NCI-H1436 treated with DMSO at 0.1 percent for 48 hours (cell line): ENCODE data around the gene UBE2E1.

ENCODE experiments used
- DNase-seq: peaks from one replicate; lab custom pipeline; 2025; lab: John Stamatoyannopoulos, UW

UBE2E1 gene

DNA sequence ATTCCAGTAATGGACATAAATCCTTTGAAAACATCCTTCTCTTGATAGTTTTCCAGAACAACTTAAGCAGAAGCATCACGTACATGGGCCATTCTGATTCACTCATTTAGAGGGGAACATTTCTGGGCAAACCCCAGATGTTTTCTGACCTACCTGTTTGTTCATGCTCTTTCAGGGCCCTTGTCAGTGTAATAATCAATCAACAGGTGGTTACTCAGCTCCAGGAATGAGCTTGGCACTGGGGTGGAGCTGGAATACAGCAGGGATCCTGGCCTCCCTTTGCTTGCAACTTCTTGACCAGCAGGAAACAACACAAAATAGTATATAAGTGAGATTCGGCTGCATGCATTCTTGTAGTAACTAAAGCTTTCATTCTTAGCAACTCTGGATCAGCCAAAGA lies 9.2 kb upstream of the UBE2E1 start:
- no peak for DNase-seq

DNA sequence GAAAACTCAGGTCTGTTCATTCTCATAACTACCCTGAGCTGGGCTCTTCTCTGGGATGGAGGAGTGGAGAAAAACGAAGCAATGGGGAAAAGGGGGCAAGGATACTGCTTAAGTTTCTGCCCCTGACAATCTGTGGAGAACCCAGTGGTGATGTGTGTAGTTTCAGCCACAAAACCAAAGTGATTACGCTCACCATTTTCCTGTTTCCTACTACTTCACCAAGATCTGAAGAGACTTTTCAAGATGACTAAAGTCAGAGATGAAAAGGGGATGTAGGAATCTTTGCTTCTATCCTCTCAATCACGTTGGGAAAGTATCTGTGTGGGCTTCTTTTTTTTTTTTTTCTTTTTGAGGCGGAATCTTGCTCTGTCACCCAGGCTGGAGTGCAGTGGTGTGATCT lies 8.3 kb upstream of the UBE2E1 start:
- no peak for DNase-seq

DNA sequence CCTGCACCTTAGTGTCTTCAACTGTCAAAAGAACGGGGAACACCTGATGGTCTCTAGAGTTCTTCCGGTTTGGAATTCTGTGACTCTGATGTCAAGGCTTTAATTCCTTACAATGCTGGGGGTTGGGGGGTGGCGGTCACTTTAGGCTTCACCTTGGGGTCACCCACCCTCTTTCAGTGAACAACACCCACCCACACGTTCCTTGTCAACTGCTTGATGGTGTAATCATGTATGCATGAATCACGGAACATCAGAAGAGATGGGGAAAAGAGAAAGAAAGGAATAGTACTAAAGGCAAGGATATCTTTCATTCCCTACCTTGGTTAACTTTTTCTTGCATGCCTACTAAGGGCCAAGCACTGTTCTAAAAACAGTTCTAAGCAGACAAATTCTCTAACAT lies 7.3 kb upstream of the UBE2E1 start:
- DNase-seq, result no peak

DNA sequence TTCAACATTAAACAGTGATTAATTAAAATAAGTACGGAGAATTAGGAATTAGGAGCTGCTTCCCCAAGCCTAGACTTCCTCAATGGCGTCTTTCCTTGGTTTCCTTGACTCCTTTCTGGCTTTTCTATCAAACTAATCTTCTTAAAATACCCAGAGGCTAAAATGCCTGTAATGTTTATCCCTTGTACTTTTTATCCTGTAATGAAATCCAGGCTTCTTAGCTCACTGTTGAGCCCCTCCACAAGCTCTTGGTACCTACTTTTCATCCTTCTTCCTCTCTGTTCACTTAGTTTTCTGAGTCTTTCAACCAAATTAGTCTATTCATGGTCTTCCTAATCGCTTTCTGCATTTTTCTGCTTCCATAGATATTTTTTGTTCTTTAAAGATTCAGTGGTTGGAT lies 6.9 kb upstream of the UBE2E1 start:
- no peak for DNase-seq

DNA sequence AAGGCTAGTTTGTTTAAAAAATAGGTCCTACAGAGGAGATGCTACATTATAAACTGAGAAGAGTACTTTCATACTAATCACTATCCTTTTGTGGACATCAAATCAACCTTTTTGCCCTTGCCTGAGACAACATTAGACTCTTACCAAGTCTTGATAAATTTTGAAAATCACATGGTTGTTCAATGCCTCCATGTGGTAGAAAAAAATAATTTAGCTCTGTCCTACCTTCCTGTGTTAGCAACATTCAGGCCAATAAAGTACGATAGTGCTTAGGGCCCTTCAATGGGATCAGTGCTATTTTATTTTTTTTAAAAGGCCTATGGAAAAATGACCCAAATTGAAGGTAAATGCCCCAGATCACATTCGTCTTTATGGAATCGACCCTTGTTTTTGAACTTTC lies 5.0 kb upstream of the UBE2E1 start:
- no peak for DNase-seq

DNA sequence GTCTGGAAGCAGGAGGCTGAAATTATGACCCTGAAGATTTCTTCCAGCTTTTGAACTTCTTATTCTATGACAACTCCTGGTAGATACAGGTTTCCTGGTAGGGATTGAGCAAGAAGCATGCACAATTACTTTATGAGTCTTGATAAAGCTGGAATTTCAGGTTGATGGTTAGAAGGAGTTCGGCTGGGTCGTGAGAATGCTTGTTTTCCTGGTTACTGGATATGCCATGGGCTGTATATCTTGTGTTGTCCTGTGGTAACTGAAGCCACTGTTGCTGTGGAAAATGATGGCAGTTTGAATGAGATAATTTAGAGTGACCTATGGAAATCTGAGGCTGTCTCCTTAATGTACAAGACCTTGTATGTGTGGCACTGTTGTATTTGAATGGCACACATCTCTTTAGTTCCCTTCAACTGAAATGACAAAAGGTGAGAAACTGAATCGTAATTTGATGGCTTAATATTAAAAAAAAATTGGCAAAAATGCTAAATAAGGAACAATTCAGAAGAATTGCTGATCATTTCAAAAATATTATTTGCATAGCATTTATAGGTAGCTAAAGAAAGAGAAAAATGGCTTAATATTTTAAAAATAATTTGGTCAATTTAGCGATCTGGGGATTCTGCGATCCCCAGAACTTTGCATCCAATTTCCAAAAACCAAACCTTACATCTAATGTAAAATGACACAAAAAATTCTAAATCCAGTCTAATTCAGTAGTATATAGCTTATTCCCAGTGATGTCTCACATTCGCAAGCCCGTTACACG lies 1.1 kb upstream of the UBE2E1 start:
- DNase-seq, result no peak

DNA sequence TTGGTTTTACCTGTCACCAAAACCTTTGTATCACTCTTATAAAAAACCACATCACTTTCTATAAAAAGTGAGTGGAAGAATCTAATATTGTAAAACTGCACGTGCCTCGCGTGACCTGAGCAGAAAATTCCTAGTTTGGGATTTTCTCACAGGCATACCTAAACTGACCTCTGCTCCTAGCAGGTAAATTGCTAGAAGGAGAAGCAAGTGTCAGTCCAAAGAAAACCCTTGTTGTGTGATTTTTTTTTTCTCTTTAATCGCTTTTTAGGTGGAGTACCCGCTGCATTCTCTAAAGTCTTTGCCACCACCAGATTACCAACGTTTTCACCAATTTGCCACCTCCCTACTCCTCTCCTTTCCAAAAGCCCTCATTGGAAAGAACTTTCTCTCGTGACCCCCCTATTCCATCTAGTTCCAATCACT lies 534 bp upstream of the UBE2E1 start:
- DNase-seq, result no peak

DNA sequence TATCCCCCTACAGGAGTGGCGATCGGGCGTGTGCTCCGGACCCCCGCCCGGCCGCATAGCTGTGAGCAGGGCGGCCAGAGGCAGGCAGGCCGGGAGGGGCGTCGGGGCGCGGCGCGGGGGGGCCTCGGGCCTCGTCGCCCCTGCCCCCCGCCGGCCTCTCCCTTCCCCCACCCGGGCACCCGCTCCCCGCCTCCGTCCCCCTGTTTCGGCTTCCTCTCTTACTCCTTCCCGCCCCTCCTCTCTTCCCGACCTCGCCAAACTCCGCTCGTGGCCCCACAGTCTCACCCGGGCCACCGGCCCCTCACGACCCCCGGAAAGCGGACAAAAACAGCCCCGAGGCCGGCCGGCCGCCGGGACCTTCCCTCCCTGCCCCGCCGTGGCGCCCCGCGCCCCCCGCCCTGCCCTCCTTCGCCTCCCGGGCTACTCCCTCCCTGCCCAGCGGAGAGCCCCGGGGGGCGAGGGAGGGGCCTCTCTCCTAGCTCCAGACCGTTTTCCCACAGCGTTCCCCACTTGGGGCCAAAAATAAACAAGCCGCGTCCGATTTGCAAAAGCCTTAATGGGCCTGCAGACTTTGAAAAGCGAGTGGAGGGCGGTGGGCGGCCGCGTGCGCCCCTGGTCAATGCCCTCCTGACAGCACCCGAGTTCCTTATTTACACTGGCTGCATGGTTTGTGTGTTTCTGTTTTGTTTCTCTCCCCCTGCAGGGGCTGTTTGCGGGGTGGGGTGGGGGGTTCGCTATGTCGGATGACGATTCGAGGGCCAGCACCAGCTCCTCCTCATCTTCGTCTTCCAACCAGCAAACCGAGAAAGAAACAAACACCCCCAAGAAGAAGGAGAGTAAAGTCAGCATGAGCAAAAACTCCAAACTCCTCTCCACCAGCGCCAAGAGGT lies 1.0 kb downstream of the UBE2E1 start:
- DNase-seq, result no peak

DNA sequence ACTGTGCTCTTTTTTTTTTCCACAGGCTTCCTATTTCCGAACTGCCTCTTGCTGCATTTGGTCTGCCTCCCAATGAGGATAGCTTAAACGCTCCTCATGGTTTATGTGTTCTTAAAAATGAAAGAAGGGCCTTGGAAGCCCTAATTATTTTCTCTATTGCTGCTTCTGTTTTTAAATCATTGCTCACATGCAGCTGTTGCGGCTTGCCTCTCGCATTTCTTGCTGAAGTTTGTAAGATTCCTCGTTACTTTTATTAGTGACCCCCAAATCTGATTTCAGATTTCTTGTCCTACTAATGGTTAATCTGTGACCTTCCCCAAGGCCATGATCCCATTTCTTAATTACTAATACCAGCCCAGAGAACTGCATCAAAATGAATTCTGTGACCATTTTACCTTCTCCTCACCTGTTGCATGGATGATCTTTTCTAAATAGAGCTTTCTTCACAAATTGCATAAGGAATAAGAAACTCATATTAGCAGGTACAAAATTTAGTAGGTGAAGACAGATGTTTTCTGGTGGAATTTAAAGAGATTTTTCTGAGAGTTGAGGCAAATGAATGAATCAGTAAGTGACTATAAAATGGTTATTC lies 1.8 kb downstream of the UBE2E1 start:
- DNase-seq, result no peak

DNA sequence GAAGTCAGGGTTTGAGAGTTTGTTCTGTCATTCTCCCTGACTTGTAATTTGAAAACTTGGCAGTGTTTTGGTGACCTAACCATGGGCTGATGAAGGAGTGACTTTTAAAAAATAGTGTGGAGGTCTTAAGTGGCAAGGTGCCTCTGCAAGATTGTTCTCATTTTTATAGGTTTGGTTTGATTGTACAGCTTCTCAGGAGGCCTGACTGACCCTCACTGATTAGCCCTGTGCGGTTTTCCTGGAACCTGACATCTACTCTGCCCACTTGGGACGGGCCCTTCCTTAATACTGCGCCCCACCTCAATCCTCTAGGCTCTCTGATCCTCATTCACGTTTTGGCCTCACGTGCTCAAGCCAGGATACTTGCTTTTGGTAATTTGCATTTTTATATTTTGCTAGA lies 2.8 kb downstream of the UBE2E1 start:
- DNase-seq, result no peak

DNA sequence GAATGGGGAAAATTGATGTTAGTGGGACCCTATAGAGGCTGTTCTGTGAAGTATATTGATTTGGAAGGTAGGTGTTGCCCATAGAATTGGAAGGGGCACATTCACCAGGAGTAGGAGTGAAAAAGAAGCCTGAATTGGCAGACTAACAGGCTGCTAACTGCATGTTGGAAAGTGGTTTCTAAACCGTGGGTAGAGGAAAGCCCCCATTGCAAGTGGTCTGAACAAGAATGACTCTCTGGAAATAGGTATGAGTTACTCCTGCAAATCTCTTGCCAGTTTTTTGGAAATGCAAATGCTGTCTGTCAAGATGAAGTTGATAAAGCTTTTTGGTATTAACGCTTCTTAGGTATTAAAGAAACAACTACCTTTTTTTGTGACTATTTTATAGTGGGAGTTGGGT lies 3.5 kb downstream of the UBE2E1 start:
- DNase-seq, result no peak

DNA sequence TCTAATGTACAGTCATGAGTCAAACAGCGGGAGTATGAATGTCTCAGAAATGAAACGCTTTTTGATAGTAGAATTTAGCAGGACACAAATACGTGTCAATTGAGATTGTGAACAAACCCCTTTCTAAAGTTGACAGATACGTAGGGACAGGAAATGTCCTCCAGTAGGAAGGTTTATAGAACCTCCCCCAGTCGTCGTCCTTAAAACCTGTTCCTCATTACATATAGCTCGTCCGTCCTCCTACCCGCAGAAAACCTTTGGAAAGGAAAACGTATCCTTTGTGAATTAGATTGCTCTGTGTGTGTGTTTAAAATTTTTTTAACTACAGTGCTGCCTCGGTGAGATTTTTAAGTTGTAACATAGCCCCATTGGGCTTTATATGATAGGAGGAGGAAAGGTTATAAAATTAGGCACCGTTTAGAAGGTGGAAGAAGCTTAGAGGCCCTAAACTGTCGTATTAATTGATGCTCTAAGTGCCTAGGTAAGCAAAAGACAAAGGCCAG lies 4.1 kb downstream of the UBE2E1 start:
- no peak for DNase-seq

DNA sequence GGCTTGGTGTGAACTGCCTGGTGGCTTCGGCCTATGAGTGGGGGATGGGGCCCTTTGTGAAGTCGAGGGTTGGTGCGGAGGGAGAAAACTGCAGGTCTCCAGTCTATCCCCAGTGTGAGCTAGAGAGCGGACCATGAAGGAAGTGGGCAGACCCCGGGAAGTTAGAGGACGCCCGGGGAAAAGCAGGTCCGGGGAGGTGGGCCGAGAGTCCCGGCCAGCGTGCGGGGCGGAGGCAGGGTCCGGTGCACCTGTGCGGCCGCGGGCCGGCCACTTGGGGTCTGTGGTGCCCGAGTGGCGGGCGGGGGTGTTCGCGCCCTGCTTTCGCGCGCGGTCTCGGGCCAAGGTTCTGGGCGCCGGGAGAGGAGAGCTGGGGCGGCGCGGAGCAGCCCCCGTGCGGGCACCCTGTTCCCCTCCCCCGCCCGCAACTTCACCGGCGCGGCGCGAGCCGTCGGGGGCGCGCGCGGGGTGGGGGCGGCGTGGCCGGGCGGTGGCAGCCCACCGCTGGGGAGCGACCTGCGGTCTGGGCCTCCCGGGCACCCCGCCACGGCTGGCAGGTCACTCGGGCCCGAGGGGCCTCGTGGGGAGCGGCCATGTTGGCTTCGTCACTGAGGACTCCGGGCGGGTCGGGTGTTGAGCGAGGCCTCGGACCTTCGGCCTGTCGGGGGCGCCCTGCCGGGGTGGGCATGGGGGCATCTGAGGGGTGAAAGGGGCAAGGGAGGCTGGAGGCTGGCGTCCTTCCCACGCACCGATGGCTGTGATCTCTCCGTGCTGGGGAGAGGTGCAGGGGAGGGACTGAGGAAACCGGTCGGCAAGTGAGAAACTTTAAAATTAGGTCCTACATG lies 4.8 kb downstream of the UBE2E1 start:
- DNase-seq, result no peak

DNA sequence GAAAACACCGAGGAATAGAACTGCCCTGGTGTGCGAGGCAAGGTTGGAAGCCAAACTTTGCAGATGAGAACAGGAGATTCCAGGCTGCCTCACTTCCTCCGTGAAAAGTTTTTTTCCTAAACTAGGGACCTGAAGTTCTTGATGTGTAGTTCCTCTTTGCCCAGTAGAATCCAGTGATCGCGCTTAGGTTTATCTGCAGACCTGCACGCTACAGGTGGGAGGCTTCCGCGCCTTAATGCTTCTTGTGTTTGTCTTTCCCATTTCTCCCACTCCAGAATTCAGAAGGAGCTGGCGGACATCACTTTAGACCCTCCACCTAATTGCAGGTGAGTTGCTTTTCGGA lies 5.4 kb downstream of the UBE2E1 start:
- no peak for DNase-seq

DNA sequence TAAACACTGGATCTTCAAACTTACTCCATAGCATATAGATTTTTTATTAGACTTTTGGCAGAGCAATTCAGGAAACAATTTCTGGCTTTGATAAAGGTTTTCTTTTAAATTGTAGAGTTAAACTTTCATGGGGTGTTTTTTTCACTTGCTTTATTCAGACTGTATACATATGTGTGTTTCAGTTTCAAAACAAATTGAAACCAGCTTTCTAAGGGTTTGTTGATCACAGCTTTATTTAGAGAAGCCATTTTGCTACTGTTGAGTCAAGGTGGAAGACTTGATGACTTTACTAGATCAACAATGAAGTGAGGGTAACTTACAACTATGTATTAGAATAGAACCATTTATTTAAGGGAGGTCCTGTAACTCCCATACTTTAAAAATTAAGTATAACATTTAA lies 6.2 kb downstream of the UBE2E1 start:
- DNase-seq, result no peak

DNA sequence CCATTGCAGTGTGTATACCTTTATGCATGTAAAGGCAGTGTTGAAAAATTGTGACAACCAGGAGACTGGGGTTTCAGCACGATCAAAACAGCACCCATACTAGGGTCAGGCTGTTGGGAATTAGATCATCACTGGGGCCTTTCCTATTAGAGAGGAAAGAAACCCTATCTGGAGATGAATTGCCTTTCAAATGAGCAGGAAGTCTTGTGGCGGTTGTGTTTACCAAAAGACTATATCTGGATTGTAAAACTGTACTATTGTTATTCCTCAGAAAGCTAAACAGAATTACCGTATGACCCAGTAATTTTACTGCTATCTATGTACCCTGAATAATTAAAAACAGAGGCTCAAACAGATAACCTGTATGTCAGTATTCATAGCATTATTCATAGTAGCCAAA lies 10.1 kb downstream of the UBE2E1 start:
- DNase-seq, result no peak

DNA sequence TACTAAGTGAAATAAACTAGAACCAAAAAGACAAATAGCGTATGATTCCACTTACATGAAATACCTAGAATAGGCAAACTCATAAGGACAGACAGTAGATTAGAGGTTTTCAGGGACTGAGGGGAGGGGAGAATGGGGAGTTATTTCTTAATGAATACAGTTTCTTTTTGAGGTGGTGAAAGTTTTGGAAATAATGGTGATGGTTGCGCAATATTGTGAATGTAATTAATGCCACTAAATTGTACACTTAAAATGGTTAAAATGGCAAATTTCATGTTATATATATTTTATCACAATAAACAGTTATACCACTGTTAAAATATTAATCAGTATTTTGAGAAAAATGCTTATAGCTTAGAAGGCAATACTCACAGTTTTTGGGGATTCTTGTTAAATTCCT lies 11.0 kb downstream of the UBE2E1 start:
- no peak for DNase-seq

DNA sequence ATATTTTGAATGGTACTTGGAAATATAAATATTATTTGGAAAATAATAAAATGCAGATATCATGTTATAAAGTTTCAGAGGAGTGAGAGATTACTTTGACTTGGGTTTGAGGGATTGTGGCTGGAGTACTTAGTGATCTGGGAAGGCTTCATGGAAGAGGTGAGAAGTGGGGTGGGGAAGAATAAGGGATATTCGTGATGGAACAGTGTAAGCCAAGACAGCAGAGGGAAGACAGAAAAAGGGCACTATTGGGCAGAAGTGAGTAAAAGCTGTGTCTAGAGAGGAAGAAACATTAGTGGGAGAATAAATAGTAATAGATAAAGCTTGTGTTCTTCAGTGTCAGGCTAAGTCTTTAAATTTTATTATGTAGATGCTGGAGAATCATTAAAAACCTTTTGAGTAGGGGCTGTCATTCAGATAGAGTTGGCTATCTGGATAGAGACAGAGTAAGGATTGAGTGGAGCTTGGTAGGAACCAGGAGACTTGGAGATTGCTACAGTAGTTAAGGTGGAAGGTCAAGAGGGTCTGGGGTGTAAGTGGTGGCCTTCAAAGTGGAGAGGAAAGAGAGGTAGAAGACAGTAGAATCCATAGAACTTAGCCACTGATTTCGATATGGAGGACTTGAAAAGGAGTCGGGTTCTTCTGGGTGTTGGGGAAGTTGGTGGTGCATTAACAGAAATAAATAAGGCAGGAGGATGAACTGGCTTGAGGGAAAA lies 11.9 kb downstream of the UBE2E1 start:
- DNase-seq, result no peak

DNA sequence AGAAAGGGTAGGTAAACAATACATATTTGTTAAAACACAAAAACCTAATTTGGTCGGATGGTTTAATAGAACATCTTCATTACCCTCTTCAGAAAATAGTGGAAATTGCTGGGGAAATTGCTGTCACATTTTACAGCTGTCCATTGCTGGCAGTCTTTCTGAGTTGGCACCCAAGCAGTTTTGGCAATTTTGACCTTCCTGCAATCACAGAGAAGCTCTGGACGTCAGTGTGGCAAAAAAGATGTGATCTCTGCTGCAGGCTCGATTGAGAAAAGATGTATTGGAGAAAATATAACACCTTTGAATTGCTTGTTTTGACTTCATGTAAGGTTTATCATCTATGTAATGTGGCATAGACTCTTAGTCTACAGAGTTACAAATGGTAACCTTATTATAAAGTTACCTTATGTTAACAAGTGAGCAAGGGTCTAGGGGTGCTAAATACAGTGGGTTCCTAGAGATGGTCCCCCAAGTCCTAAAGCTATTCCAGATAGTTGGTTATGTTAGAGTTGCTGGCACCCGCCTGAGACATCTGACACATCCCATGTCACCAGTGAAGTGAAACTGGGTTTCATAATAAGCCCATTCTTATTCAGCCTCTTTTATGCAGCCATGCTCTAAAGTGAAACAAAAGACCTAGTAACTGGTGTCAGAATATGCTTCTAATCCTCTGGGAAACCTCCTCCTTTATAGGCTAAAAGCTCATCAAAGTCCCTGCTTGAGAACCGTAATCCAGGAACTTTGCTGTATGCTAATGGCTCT lies 14.0 kb downstream of the UBE2E1 start:
- no peak for DNase-seq

DNA sequence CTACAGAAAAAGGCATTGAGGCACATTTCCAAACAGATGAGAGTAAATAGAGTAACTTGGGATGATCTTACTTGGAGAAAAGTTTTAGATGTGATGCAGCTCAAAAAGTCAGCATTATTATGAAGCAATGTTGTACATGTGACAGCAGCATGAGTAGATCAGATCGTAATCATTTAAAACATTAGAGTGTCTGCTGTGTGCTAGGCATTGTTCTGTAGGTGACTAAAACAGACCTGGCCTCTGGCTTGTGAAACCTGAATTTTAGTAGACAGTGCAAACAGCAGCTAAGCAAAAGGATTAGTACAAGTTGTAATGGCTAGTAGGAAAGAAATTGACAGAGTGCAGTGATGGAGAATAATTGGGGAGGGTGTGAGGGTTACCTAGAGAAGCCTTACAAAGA lies 15.1 kb downstream of the UBE2E1 start:
- DNase-seq, result no peak

DNA sequence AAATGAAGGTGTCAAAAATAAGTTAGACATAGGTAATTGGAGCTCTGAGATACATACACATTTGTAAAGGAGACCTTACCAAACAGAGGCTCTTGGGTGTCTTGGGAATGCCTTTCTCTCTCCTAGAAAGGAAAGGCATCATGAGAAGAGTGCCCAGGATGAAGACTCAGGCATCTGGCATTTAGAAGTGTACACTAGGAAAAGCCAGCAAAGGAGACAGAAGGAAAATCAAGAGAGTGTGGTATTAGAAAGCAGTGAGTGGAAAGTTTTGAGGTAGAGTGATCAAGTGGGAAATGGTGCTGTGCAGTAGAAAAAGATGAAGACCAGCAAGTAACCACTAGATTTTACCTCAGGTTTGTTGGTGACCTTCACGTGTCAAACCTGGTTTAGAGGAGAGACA lies 16.1 kb downstream of the UBE2E1 start:
- DNase-seq, result no peak
